ENCODE data around the gene AHCTF1. TPM values are rescaled to one million over a fixed set of nuclear protein-coding genes. Genes with fewer than 3 reads are reported as not detected.

The AHCTF1 gene
- total and polyA plus RNA-seq, 2 of the 8 experiments (the other 6 are each of a cell fraction or from before 2014, with no cell fraction given), result 7.9 to 44.5 TPM

DNA sequence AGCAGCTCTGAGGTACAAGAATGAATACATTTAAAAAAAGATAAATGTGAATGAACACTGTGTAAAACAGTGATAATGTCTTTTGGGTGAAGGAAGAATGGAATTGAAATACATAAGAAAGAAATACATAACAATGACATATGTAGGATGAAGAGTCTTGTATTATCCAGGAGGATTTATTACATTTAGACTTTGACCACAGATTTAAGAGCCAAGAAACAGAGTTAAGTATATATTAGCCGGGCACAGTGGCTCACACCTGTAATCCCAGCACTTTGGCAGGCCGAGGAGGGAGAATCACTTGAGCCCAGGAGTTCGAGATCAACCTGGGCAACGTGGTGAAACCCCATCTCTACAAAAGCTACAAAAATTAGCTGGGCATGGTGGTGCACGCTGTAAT lies 127.9 kb downstream of the AHCTF1 start:
- H3K4me1 ChIP-seq (replicated peaks in 1 of 4; ENCODE audit: control insufficient read depth in 3 of 4, insufficient read depth in 4 of 4, low read length in 3 of 4), result peaks cover 0 to 2% (median under 1%) of the 10 kb centered on the region in 4 experiments; a peak in 4 of 7 replicates
- H3K27me3 ChIP-seq (replicated peaks in 1 of 4; ENCODE audit: control insufficient read depth in 3 of 4, extremely low read depth in 1 of 4, insufficient read depth in 3 of 4, low read length in 3 of 4), result no peaks in the 10 kb centered on the region
- H3K14ac ChIP-seq (ENCODE audit: insufficient read length), result no peak overlapping the region
- DNase-seq (ENCODE audit: low read depth in 1 of 2, low spot score in 2 of 2), result peak in 1 of 2 experiments; percentile 13
- ChIA-PET POLR2A (ENCODE audit: partially characterized antibody) (interaction anchor here (2.0 kb wide), 1 partner anchor 11 kb away, joined by 6 read pairs; no protein-coding TSS in a partner anchor), CTCF (ENCODE audit: partially characterized antibody) (no interaction called here)
- H3K27ac ChIP-seq (ENCODE audit: low read depth, low read length), result no peak overlapping the region
- no peak for TF ChIP-seq TAF1 (IDR thresholded peaks at IDR 0.05; ENCODE audit: low read depth, low read length)
- no peak for TF ChIP-seq ZNF274 (IDR thresholded peaks at IDR 0.05; ENCODE audit: borderline replicate concordance, extremely low read depth, low read length)
- no peak for TF ChIP-seq GTF2F1 (IDR thresholded peaks at IDR 0.05; ENCODE audit: borderline replicate concordance, low read depth, low read length)
- TF ChIP-seq, protein P1, sequence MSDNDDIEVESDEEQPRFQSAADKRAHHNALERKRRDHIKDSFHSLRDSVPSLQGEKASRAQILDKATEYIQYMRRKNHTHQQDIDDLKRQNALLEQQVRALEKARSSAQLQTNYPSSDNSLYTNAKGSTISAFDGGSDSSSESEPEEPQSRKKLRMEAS (IDR thresholded peaks at IDR 0.05), result no peak
- TF ChIP-seq EZH2 (IDR thresholded peaks at IDR 0.05; ENCODE audit: low read depth, low read length, severe bottlenecking), result no peak
- no peak for TF ChIP-seq RBBP5 (IDR thresholded peaks at IDR 0.05; ENCODE audit: borderline replicate concordance, low read depth, low read length)
- TF ChIP-seq SP4 (IDR thresholded peaks at IDR 0.05; ENCODE audit: low read length), result no peak
- no peak for TF ChIP-seq POU5F1 (IDR thresholded peaks at IDR 0.05; ENCODE audit: low read depth, low read length)
- TF ChIP-seq TEAD4 (IDR thresholded peaks at IDR 0.05; ENCODE audit: low read depth, low read length), result no peak
- no peak overlapping the region for H4K91ac ChIP-seq (replicated peaks; ENCODE audit: insufficient read length, low read length)
- no peak overlapping the region for H2BK12ac ChIP-seq (ENCODE audit: low read depth, low read length)
- no peak overlapping the region for H2BK20ac ChIP-seq (ENCODE audit: low read length)
- no peaks in the 10 kb centered on the region for H3K36me3 ChIP-seq (ENCODE audit: control insufficient read depth in 2 of 4, insufficient read depth in 4 of 4, low read length in 3 of 4)
- H4K8ac ChIP-seq (ENCODE audit: extremely low read depth, insufficient read depth, low read length), result no peak overlapping the region
- no peaks in the 10 kb centered on the region for H3K79me1 ChIP-seq (ENCODE audit: low read depth, low read length)
- no peak overlapping the region for H3K4me2 ChIP-seq (ENCODE audit: insufficient read depth in 1 of 2, low read depth in 2 of 2, low read length in 2 of 2)
- H3K79me2 ChIP-seq (ENCODE audit: control insufficient read depth in 1 of 2, insufficient read depth in 2 of 2, low read length in 2 of 2), result no peaks in the 10 kb centered on the region
- H3K23ac ChIP-seq (ENCODE audit: insufficient read length), result no peak overlapping the region
- no peak overlapping the region for H2BK120ac ChIP-seq (replicated peaks; ENCODE audit: low read depth, low read length)
- H3K9ac ChIP-seq (replicated peaks in 1 of 4; ENCODE audit: extremely low read depth in 1 of 4, low read depth in 3 of 4, low read length in 3 of 4), result no peak overlapping the region
- H3K4ac ChIP-seq (replicated peaks; ENCODE audit: insufficient read length, low read depth, low read length), result no peak overlapping the region
- peak overlapping the region; percentile 52; the same call in 1 of the 2 replicates for H3K18ac ChIP-seq (ENCODE audit: extremely low read depth, low read length)
- no peaks in the 10 kb centered on the region for H3K23me2 ChIP-seq (ENCODE audit: low read depth, low read length)
- H2BK15ac ChIP-seq (ENCODE audit: low read length), result no peak overlapping the region
- FAIRE-seq, result no peak
- H3K56ac ChIP-seq (replicated peaks; ENCODE audit: insufficient read length, low read depth, low read length), result no peak overlapping the region
- 85% methylated on average over 5 of the region's 5 CpGs; no CpG with 5 or more reads in 1 of the 2 experiments for WGBS, 2 experiments (ENCODE audit: extremely low coverage in 1 of 2, insufficient coverage in 1 of 2, insufficient read length in 1 of 2, insufficient replicate concordance in 2 of 2, low coverage in 1 of 2, low lambda C conversion rate in 2 of 2, missing lambda C conversion rate in 1 of 2)
- no peak overlapping the region for H3K4me3 ChIP-seq (ENCODE audit: extremely low read depth in 1 of 4, insufficient read depth in 2 of 4, low read depth in 3 of 4, low read length in 4 of 4)
- H4K5ac ChIP-seq (ENCODE audit: insufficient read length, low read depth, low read length), result no peak overlapping the region
- no peak overlapping the region for H2BK5ac ChIP-seq (ENCODE audit: low read depth, low read length)
- no peaks in the 10 kb centered on the region for H4K20me1 ChIP-seq (replicated peaks in 1 of 2; ENCODE audit: control insufficient read depth in 1 of 2, insufficient read depth in 2 of 2, low read length in 2 of 2)
- H2AK5ac ChIP-seq (ENCODE audit: low read depth, low read length), result no peak overlapping the region
- no peaks in the 10 kb centered on the region for H3K9me3 ChIP-seq (ENCODE audit: insufficient read depth in 2 of 2, low read depth in 1 of 2, low read length in 1 of 2)
- no peak overlapping the region for H2AFZ ChIP-seq (ENCODE audit: low read length)
